ENCODE data around the gene IMMP2L.

DNA sequence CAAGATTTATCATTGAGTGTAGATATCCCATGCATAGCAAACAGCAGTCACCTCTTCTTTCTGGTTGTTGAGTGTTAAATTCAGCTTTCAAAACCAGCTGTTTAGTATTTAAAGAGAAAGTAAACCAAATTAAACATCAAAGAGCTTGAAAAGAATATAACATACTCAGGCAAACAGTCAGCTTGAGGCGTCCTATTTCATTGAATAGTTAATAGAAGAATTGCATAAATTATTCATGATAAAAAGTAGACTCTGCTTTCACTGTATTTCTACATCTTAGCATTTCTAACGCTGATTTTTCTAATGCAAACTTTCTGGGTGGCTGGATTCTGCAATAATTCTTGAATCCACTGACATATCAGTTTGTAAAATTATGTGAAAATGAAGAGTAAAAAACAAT is 935.9 kb downstream of the IMMP2L start:
- TF ChIP-seq, protein P1, sequence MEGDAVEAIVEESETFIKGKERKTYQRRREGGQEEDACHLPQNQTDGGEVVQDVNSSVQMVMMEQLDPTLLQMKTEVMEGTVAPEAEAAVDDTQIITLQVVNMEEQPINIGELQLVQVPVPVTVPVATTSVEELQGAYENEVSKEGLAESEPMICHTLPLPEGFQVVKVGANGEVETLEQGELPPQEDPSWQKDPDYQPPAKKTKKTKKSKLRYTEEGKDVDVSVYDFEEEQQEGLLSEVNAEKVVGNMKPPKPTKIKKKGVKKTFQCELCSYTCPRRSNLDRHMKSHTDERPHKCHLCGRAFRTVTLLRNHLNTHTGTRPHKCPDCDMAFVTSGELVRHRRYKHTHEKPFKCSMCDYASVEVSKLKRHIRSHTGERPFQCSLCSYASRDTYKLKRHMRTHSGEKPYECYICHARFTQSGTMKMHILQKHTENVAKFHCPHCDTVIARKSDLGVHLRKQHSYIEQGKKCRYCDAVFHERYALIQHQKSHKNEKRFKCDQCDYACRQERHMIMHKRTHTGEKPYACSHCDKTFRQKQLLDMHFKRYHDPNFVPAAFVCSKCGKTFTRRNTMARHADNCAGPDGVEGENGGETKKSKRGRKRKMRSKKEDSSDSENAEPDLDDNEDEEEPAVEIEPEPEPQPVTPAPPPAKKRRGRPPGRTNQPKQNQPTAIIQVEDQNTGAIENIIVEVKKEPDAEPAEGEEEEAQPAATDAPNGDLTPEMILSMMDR (IDR thresholded peaks at IDR 0.05): no peak
- no peak for TF ChIP-seq POLR2A (IDR thresholded peaks at IDR 0.05)
